ENCODE data around the gene ALDOA.

- TF ChIP-seq CTCF (IDR thresholded peaks at IDR 0.05; ENCODE audit: insufficient read depth, low read length) (no peak), GABPA (IDR thresholded peaks at IDR 0.05; ENCODE audit: low read depth) (no peak)
These were observed 10.8 kb downstream of the ALDOA start for GRCh38 chr16:30076276-30076791.
